ENCODE results near the gene TEP1.
"Not testable (repeated sequence)": the region's sequence is repeated elsewhere in the genome, so short reads cannot be mapped to it uniquely, and the experiment has no call there.

The TEP1 gene

GRCh38 chr14:20341032-20341431, 72.3 kb downstream of the TEP1 start:
- not testable (repeated sequence) for ATAC-seq, DNase-seq

GRCh38 chr14:20334017-20334416, 79.3 kb downstream of the TEP1 start:
- DNase-seq, result no peak
- ATAC-seq, result no peak

DNA sequence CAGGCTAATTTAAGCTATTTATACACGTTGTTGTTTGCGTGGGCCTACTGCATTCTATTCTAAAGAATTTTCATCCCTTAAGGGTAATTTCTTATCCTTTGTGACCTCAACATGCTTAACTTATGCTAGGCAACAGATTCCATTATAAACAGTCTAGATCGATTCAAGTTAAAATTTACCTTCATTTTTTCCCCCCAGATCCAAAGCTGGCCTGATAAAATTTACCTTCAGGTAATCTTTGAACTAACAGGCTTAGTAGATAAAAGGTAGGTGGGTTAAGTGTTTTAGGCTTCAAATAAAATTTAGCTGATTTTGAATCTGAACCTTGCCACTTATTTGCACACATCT, 79.8 kb downstream of the TEP1 start:
- ATAC-seq, result peak; percentile 8
- DNase-seq, result no peak

- ATAC-seq (peak; percentile 98), DNase-seq (peak; percentile 43)
These were observed 80.4 kb downstream of the TEP1 start, which contains the start of gene CCNB1IP1 for GRCh38 chr14:20332788-20333493. Gene CCNB1IP1, minus strand, starts transcription at chr14:20333279. Its CDS starts 16,756 bp downstream, at chr14:20316523.

DNA sequence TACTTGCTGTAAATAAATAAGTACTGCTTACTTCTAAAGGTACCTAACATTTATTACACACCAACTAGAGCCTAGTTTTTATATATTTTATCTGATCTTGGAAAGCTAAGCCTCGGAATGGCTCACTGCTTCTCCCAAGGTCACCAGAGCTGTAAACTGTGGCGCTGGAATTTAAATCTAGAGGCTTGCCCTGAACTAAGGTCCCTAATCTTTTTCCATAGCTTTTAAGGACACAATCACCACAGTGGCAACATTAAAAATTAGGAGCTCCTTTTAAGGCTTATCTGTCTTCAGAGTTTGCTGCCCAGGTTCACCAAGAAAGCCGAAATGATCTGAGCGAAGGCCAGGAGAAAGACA, 80.9 kb downstream of the TEP1 start:
- DNase-seq, result no peak
- no peak for ATAC-seq

DNA sequence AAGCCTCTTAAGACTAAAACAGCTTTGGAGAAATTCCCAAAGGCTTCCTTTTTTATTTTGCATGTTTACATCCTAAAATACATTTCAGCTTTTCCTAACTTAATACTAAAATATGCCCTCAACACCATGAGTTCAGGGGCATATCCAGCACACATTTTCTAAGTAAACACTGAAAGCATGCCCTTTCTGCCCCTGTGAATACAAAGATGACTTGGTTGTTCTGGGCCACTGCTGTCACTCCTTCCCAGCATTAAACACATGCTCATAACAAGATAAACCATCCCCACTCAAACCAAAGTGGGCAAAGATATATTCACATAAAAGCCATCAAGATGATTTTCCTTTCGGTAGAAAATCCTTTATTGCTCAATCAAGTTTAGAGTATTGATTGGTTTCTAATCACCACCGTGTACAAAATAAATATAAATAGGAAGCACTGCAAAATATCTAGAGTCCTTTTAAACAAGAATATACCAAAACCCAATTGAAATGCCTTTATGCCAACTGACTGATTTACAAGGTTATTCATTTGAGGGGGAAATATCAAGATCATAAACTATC, 82.2 kb downstream of the TEP1 start:
- DNase-seq, result no peak
- ATAC-seq, result no peak

- ATAC-seq (no peak), DNase-seq (no peak)
These were observed 83.9 kb downstream of the TEP1 start for GRCh38 chr14:20329355-20329754.

- ATAC-seq, result no peak
- no peak for DNase-seq
These were observed 84.6 kb downstream of the TEP1 start for GRCh38 chr14:20328705-20329104.

GRCh38 chr14:20327005-20327869, 86.1 kb downstream of the TEP1 start:
- no peak for DNase-seq
- ATAC-seq, result peak; percentile 43

- DNase-seq (no peak), ATAC-seq (no peak)
These were observed 95.6 kb downstream of the TEP1 start for GRCh38 chr14:20317720-20318119.
